Calu3 (cell line): Measurements from ENCODE around the gene GBF1. TPM values are rescaled to one million over a fixed set of nuclear protein-coding genes. Genes with fewer than 3 reads are reported as not detected.
A peak's percentile ranks its signal among the peaks of the same experiment; 100 is the strongest.

Experiments
- BruUV-seq: library from RNA; stranded (reverse); fragments of 400-500 nt; replicated peaks from 2 replicates; lab custom pipeline; 2021; lab: Mats Ljungman, UMichigan
- CTCF ChIA-PET: fragments of 300-600 bp; sonication (Branson Sonifier 250); formaldehyde crosslinking; loops from one replicate; lab custom pipeline; 2022; ENCODE audit warnings: antibody characterized with exemption; lab: Charles Lee
- DNase-seq: peaks from one replicate; pipeline ENCODE4 v3.0.0; 2022
- H3K27ac Mint-ChIP-seq: one replicate; pipeline ENCODE4 v1.8.0; 2022; ENCODE audit warnings: mixed read lengths; ENCODE audit not compliant: unreplicated experiment
- H3K27me3 Mint-ChIP-seq: one replicate; pipeline ENCODE4 v1.8.0; 2022; ENCODE audit warnings: mixed read lengths; ENCODE audit not compliant: unreplicated experiment
- H3K36me3 Mint-ChIP-seq: one replicate; pipeline ENCODE4 v1.8.0; 2022; ENCODE audit warnings: mild to moderate bottlenecking, moderate library complexity, mixed read lengths; ENCODE audit not compliant: insufficient read depth, unreplicated experiment
- H3K4me1 Mint-ChIP-seq: one replicate; pipeline ENCODE4 v1.8.0; 2022; ENCODE audit warnings: mild to moderate bottlenecking, low read depth, mixed read lengths; ENCODE audit not compliant: unreplicated experiment
- H3K4me3 Mint-ChIP-seq: one replicate; pipeline ENCODE4 v1.8.0; 2022; ENCODE audit warnings: mild to moderate bottlenecking, low read depth, moderate library complexity, mixed read lengths; ENCODE audit not compliant: unreplicated experiment
- H3K9me3 Mint-ChIP-seq: one replicate; pipeline ENCODE4 v1.8.0; 2022; ENCODE audit warnings: low read depth, mixed read lengths; ENCODE audit not compliant: unreplicated experiment
- CTCF ChIP-seq: fragments of 200-600 bp; IDR thresholded peaks from one replicate; pipeline ENCODE4 v1.8.0; 2022; ENCODE audit warnings: antibody characterized with exemption; ENCODE audit not compliant: unreplicated experiment
- intact Hi-C: fragments of 100-400 bp; cut with micrococcal nuclease; formaldehyde crosslinking; loops from one replicate; pipeline ENCODE4 v1.10.0; 2022; ENCODE audit not compliant: unreplicated experiment
- total RNA-seq: library from RNA; stranded (reverse); gene quantifications from 2 replicates; pipeline ENCODE4 v1.2.3, GENCODE V29; 2022

GBF1 gene
- total RNA-seq, 1 experiment from 2014 or later, result 36.1 TPM

DNA sequence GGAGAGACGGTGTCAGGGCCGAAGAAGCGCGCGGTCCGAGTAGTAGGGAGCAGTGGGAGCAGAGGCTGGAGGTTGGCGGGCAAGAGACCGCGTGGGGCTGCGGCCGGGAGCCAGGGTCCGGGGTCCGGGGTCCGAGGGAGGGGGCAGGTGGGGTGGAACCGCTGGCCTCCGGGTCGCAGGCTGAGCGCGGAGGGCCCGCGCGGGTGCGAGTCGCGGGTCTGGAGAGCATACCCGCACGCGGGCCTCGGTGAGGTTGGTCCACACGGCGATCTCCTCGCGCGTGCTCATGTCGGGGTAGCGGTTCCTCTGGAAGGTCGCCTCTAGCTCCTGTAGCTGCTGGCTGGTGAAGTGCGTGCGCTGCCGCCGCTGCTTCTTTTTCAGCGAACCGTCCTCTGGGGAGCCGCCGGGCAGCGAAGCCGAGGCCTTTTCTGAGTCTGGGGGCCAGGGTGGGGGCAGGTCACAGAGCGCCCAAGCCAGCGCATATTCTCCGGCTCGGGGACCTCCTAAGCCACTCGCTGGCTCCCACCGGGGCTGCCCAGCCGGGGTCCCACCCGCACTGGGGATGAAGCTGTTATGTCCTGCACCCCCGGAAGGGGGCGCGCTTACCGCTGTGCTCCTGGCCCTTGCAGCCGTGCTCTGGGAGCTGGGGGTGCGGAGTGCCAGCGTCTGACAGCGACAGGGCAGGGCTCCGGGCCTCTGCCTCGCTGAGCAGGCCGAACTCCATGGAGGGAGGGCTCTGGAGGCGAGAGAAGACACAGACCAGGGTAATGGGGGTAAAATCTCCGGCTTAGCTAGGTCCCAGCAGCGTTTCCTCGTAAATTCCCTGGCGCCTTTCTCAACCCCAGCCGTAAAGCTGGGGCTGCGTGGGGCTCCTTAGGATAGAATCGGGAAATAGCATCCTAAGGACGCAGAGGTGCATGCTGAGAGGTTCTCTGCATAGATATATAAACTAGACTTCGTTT is 13.7 kb upstream of the GBF1 start:
- peaks cover 16% of the 10 kb centered on the region for H3K36me3 Mint-ChIP-seq
- peak overlapping the region; percentile 70 for H3K4me3 Mint-ChIP-seq
- intact Hi-C loops, result loop anchor here (1.0 to 2.0 kb wide), 2 partner anchors 121 to 247 kb away; no protein-coding TSS in a partner anchor
- peaks cover 7% of the 10 kb centered on the region for H3K4me1 Mint-ChIP-seq
- H3K27ac Mint-ChIP-seq, result no peak overlapping the region
- H3K9me3 Mint-ChIP-seq, result no peaks in the 10 kb centered on the region
- DNase-seq, result peak; percentile 79
- CTCF ChIA-PET, result interaction anchor here (0.6 to 3.7 kb wide), 16 partner anchors 10 to 352 kb away, joined by 3 to 71 read pairs (median 6); partner anchors contain the start of genes CUEDC2, GBF1 and PITX3
- BruUV-seq, result no TSS peak
- peaks cover 45% of the 10 kb centered on the region for H3K27me3 Mint-ChIP-seq
- peak; percentile 80 for TF ChIP-seq CTCF

- H3K27ac Mint-ChIP-seq, result no peak overlapping the region
- DNase-seq, result no peak
- CTCF ChIA-PET, result interaction anchor here (1.0 kb wide), 1 partner anchor 113 kb away, joined by 4 read pairs; no protein-coding TSS in a partner anchor
- peaks cover 7% of the 10 kb centered on the region for H3K4me1 Mint-ChIP-seq
- H3K36me3 Mint-ChIP-seq, result peaks cover 16% of the 10 kb centered on the region
- no peak overlapping the region for H3K4me3 Mint-ChIP-seq
- intact Hi-C loops, result no loop called here
- no peaks in the 10 kb centered on the region for H3K9me3 Mint-ChIP-seq
- no TSS peak for BruUV-seq
- H3K27me3 Mint-ChIP-seq, result peaks cover 43% of the 10 kb centered on the region
- no peak for TF ChIP-seq CTCF
Measured at GRCh38 chr10:102233997-102234396, 11.3 kb upstream of the GBF1 start.

DNA sequence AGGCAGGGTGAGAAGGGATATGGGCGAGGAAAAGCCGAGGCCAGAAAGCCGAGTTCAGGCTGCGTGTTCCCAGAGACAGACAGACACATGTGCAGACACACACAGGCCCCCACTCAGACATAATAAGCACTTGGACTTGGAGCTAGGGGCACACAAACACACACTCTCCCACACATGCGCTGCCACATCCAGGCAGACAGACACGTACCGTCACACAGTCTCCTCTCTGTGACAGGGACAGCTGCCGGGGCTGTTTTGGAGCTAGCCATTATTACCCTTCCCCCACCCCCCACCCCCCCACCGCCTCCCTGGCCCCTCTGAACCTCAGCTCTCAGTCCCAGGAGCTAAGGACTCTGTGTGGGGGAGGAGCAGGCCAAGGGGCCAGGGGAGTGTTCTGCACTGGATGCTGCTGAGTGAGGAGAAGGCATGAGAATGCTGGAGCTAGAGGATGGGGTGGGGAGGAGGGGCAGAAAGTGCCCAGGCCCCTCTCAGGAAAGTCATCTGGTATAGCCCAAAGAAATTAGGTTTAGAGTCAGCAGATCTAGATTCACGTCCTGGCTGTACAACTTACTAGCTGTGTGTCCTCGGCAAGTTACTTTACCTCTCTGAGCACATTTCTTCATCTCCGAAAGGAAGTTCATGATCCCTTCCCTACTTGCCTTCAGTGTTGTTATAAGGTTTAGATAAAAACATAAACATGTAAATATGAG is 10.3 kb upstream of the GBF1 start:
- CTCF ChIA-PET, result interaction anchor here (0.6 to 1.6 kb wide), 4 partner anchors 66 to 122 kb away, joined by 3 to 8 read pairs (median 6); no protein-coding TSS in a partner anchor
- Mint-ChIP-seq H3K27ac (no peak overlapping the region), H3K4me1 (peaks cover 7% of the 10 kb centered on the region), H3K36me3 (peaks cover 16% of the 10 kb centered on the region), H3K27me3 (peaks cover 47% of the 10 kb centered on the region), H3K9me3 (no peaks in the 10 kb centered on the region), H3K4me3 (no peak overlapping the region)
- no TSS peak for BruUV-seq
- intact Hi-C loops, result no loop called here
- no peak for TF ChIP-seq CTCF
- DNase-seq, result no peak

DNA sequence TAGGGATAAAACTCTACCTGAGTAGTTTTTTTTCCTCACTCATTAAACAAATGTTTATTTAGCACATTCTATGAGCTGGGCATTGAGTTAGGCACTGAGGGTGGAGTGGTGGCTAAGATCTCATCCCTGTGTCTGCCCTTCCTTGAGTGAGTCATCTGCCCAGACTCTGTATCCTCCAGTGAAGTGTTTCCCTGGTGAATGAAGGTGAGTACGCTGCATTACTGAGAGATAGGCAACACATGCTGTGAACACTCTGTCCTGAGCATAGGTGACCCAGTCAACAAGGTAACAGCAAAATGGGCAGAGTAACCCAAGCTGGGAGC is 9.8 kb upstream of the GBF1 start:
- no TSS peak for BruUV-seq
- Mint-ChIP-seq H3K27me3 (peaks cover 49% of the 10 kb centered on the region), H3K9me3 (no peaks in the 10 kb centered on the region), H3K27ac (peak overlapping the region; percentile 6), H3K36me3 (peaks cover 12% of the 10 kb centered on the region), H3K4me1 (peaks cover 7% of the 10 kb centered on the region), H3K4me3 (no peak overlapping the region)
- CTCF ChIA-PET, result interaction anchor here (0.6 to 1.6 kb wide), 4 partner anchors 66 to 121 kb away, joined by 3 to 8 read pairs (median 6); no protein-coding TSS in a partner anchor
- no peak for TF ChIP-seq CTCF
- intact Hi-C loops, result no loop called here
- DNase-seq, result no peak
